Liver (tissue), 3 donors: ENCODE results near the gene S100A11.

ENCODE experiments used
- EGR1 ChIP-seq, 2 donors: IDR thresholded peaks; 2 replicates each; pipeline ENCODE4 v1.6.1; 2016 to 2018; ENCODE audit warnings: antibody characterized with exemption in 2 of 2, low read depth in 2 of 2
- FOXA1 ChIP-seq: IDR thresholded peaks from 2 replicates; pipeline ENCODE4 v1.6.1; 2016; ENCODE audit warnings: antibody characterized with exemption
- GABPA ChIP-seq, 2 donors: IDR thresholded peaks in 1 of 2; conservative IDR thresholded peaks in 1 of 2; 2 replicates each; pipeline ENCODE4 v1.6.1; 2016; ENCODE audit warnings: antibody characterized with exemption in 2 of 2, mild to moderate bottlenecking in 1 of 2, moderate library complexity in 1 of 2
- HNF4A ChIP-seq, 2 donors: conservative IDR thresholded peaks; 2 replicates each; pipeline ENCODE4 v1.6.1; 2016; ENCODE audit warnings: antibody characterized with exemption in 2 of 2, mild to moderate bottlenecking in 2 of 2
- HNF4G ChIP-seq: IDR thresholded peaks from 2 replicates; pipeline ENCODE4 v1.6.1; 2016; ENCODE audit warnings: antibody characterized with exemption
- JUND ChIP-seq, 2 donors: IDR thresholded peaks; 2 replicates each; pipeline ENCODE4 v1.6.1; 2016; ENCODE audit warnings: antibody characterized with exemption in 2 of 2
- RXRA ChIP-seq, 2 donors: IDR thresholded peaks; 2 replicates each; pipeline ENCODE4 v1.6.1; 2017 to 2018; ENCODE audit warnings: antibody characterized with exemption in 2 of 2, mild to moderate bottlenecking in 1 of 2
- SP1 ChIP-seq: IDR thresholded peaks from 2 replicates; pipeline ENCODE4 v1.6.1; 2018; ENCODE audit warnings: antibody characterized with exemption, mild to moderate bottlenecking
- TAF1 ChIP-seq: conservative IDR thresholded peaks from 2 replicates; pipeline ENCODE4 v1.6.1; 2016; ENCODE audit warnings: antibody characterized with exemption, mild to moderate bottlenecking
- YY1 ChIP-seq: IDR thresholded peaks from 2 replicates; pipeline ENCODE4 v1.6.1; 2016; ENCODE audit warnings: antibody characterized with exemption, mild to moderate bottlenecking
- TF ChIP-seq, protein P1 (sequence below): fragments of 150-350 bp; IDR thresholded peaks from 2 replicates; pipeline ENCODE4 v1.5.1; 2017; ENCODE audit warnings: improper control_type of control experiment, low read depth, low read length; ENCODE audit not compliant: missing input control
- TF ChIP-seq, protein P2 (sequence below): IDR thresholded peaks from 2 replicates; pipeline ENCODE4 v1.6.1; 2016; ENCODE audit warnings: antibody characterized with exemption, mild to moderate bottlenecking
- TF ChIP-seq, protein P3 (sequence below): IDR thresholded peaks from 2 replicates; pipeline ENCODE4 v1.6.1; 2016; ENCODE audit warnings: antibody characterized with exemption
- TF ChIP-seq, protein P4 (sequence below): IDR thresholded peaks from 2 replicates; pipeline ENCODE4 v1.6.1; 2016; ENCODE audit warnings: antibody characterized with exemption
- donor health status: healthy.
- donor health status: healthy.

DNA sequence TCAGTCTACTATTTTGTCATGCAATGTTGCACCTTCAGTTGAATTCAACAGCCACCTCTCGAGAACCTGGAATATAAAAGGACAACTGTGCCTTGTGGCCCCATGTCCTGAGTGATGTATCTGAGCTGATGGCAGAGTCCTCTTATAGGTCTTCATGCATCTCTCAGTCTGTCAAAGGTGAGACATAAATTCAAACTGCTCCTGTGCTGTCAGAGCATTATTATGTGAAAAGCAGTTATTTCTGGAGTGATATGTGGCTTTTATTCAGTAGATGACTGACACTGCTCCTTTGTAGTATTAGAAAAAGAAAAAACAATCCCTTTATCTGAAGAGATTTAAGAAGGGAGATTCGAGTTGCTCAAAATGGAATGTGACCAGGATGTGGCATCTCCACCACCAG is 51.5 kb downstream of the S100A11 start:
- TF ChIP-seq, protein P1, sequence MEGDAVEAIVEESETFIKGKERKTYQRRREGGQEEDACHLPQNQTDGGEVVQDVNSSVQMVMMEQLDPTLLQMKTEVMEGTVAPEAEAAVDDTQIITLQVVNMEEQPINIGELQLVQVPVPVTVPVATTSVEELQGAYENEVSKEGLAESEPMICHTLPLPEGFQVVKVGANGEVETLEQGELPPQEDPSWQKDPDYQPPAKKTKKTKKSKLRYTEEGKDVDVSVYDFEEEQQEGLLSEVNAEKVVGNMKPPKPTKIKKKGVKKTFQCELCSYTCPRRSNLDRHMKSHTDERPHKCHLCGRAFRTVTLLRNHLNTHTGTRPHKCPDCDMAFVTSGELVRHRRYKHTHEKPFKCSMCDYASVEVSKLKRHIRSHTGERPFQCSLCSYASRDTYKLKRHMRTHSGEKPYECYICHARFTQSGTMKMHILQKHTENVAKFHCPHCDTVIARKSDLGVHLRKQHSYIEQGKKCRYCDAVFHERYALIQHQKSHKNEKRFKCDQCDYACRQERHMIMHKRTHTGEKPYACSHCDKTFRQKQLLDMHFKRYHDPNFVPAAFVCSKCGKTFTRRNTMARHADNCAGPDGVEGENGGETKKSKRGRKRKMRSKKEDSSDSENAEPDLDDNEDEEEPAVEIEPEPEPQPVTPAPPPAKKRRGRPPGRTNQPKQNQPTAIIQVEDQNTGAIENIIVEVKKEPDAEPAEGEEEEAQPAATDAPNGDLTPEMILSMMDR: no peak
- TF ChIP-seq FOXA1 (no peak), SP1 (no peak), GABPA (IDR thresholded peaks at IDR 0.05 in 1 of 2, conservative IDR thresholded peaks at IDR 0.05 in 1 of 2) (no peak), HNF4A (conservative IDR thresholded peaks at IDR 0.05) (no peak), JUND (IDR thresholded peaks at IDR 0.05) (no peak), TAF1 (no peak), RXRA (IDR thresholded peaks at IDR 0.05) (no peak), YY1 (no peak), EGR1 (IDR thresholded peaks at IDR 0.05; ENCODE audit: low read depth in 2 of 2) (no peak), HNF4G (no peak)
- TF ChIP-seq, protein P2, sequence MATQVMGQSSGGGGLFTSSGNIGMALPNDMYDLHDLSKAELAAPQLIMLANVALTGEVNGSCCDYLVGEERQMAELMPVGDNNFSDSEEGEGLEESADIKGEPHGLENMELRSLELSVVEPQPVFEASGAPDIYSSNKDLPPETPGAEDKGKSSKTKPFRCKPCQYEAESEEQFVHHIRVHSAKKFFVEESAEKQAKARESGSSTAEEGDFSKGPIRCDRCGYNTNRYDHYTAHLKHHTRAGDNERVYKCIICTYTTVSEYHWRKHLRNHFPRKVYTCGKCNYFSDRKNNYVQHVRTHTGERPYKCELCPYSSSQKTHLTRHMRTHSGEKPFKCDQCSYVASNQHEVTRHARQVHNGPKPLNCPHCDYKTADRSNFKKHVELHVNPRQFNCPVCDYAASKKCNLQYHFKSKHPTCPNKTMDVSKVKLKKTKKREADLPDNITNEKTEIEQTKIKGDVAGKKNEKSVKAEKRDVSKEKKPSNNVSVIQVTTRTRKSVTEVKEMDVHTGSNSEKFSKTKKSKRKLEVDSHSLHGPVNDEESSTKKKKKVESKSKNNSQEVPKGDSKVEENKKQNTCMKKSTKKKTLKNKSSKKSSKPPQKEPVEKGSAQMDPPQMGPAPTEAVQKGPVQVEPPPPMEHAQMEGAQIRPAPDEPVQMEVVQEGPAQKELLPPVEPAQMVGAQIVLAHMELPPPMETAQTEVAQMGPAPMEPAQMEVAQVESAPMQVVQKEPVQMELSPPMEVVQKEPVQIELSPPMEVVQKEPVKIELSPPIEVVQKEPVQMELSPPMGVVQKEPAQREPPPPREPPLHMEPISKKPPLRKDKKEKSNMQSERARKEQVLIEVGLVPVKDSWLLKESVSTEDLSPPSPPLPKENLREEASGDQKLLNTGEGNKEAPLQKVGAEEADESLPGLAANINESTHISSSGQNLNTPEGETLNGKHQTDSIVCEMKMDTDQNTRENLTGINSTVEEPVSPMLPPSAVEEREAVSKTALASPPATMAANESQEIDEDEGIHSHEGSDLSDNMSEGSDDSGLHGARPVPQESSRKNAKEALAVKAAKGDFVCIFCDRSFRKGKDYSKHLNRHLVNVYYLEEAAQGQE: no peak
- TF ChIP-seq, protein P3, sequence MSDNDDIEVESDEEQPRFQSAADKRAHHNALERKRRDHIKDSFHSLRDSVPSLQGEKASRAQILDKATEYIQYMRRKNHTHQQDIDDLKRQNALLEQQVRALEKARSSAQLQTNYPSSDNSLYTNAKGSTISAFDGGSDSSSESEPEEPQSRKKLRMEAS: no peak
- TF ChIP-seq, protein P4, sequence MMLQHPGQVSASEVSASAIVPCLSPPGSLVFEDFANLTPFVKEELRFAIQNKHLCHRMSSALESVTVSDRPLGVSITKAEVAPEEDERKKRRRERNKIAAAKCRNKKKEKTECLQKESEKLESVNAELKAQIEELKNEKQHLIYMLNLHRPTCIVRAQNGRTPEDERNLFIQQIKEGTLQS: no peak
